Type B pancreatic cell (in vitro differentiated cells): Measurements from ENCODE around the gene TPO. TPM values are rescaled to one million over a fixed set of nuclear protein-coding genes. Genes with fewer than 3 reads are reported as not detected.

Experiments
- DNase-seq: peaks from one replicate; pipeline ENCODE4 v3.0.0; 2021; ENCODE audit warnings: mixed read lengths; ENCODE audit not compliant: unreplicated experiment; ENCODE audit errors: extremely low spot score
- H3K27ac Mint-ChIP-seq: 2 replicates; pipeline ENCODE4 v1.8.0; 2021; ENCODE audit warnings: mild to moderate bottlenecking, mixed read lengths
- H3K27me3 Mint-ChIP-seq: 2 replicates; pipeline ENCODE4 v1.8.0; 2021; ENCODE audit warnings: mixed read lengths
- H3K36me3 Mint-ChIP-seq: 2 replicates; pipeline ENCODE4 v1.8.0; 2021; ENCODE audit warnings: mixed read lengths
- H3K4me1 Mint-ChIP-seq: one replicate; pipeline ENCODE4 v1.8.0; 2021; ENCODE audit warnings: mixed read lengths; ENCODE audit not compliant: unreplicated experiment
- H3K4me3 Mint-ChIP-seq: 2 replicates; pipeline ENCODE4 v1.8.0; 2021; ENCODE audit warnings: mild to moderate bottlenecking, mixed read lengths
- H3K9me3 Mint-ChIP-seq: 2 replicates; pipeline ENCODE4 v1.8.0; 2021; ENCODE audit warnings: mixed read lengths
- total RNA-seq: library from RNA; stranded (reverse); gene quantifications from 2 replicates; pipeline ENCODE4 v1.2.1, GENCODE V29; 2021; ENCODE audit warnings: low replicate concordance
- TF ChIP-seq, protein P1 (sequence below): fragments of 200-600 bp; sonication (generic); conservative IDR thresholded peaks from 2 replicates; pipeline ENCODE4 v1.5.0; 2021; ENCODE audit warnings: antibody characterized with exemption, mild to moderate bottlenecking

Gene TPO
- total RNA-seq, 1 donor from 2014 or later = not detected

DNA sequence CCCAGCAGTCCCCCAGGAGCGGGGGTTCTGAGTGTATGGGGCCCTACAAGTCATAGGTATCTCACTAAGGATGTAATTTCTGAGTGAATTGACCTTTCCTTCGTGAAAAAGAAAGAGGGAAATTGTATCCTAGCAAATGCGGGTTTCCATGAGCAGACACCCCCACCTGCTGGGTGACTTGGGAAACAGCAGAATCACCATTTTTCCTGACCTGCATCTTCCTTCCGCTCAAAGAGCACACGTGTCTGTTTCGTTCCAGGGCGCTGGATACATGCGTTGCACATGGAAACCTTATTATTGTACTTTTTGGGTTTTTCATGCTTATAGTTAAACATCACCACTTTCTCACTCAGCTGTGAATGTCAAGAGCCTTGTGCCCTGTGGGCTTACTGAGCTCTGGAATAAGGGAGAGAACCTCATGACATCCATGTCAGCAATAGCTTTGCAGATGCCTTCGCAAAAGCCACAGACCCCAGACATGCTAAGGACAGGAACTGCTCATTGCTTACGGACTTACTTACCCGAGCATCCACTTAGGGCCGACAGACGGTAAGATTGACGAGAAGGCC is 132.8 kb downstream of the TPO start:
- TF ChIP-seq, protein P1, sequence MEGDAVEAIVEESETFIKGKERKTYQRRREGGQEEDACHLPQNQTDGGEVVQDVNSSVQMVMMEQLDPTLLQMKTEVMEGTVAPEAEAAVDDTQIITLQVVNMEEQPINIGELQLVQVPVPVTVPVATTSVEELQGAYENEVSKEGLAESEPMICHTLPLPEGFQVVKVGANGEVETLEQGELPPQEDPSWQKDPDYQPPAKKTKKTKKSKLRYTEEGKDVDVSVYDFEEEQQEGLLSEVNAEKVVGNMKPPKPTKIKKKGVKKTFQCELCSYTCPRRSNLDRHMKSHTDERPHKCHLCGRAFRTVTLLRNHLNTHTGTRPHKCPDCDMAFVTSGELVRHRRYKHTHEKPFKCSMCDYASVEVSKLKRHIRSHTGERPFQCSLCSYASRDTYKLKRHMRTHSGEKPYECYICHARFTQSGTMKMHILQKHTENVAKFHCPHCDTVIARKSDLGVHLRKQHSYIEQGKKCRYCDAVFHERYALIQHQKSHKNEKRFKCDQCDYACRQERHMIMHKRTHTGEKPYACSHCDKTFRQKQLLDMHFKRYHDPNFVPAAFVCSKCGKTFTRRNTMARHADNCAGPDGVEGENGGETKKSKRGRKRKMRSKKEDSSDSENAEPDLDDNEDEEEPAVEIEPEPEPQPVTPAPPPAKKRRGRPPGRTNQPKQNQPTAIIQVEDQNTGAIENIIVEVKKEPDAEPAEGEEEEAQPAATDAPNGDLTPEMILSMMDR = peak; percentile 97
- no peaks in the 10 kb centered on the region for H3K9me3 Mint-ChIP-seq
- no peak overlapping the region for H3K27ac Mint-ChIP-seq
- peaks cover 25% of the 10 kb centered on the region for H3K27me3 Mint-ChIP-seq
- H3K4me1 Mint-ChIP-seq = peaks cover 16% of the 10 kb centered on the region
- no peaks in the 10 kb centered on the region for H3K36me3 Mint-ChIP-seq
- no peak for DNase-seq
- no peak overlapping the region for H3K4me3 Mint-ChIP-seq

DNA sequence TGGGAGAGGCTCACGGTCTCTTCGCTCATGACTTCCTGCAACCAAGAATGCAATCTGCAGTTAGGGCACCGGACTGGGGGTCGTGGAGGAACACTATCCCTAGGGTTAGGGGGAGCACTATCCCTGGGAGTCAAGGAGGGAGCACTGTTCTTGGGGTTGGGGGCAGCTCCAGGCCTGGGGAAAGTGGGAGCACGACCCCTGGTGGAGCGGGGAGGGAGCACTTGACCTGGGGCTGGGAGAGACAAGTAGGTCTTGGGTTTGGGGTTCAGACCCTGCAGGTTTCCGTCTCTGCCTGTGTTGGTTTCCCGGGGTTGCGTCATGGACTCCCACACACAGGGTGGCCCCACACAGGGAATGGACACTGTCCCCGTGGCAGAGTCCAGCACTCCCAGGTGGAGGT is 133.6 kb downstream of the TPO start:
- TF ChIP-seq, protein P1 = no peak
- H3K36me3 Mint-ChIP-seq = no peaks in the 10 kb centered on the region
- DNase-seq = no peak
- no peaks in the 10 kb centered on the region for H3K9me3 Mint-ChIP-seq
- H3K4me1 Mint-ChIP-seq = peaks cover 16% of the 10 kb centered on the region
- no peak overlapping the region for H3K27ac Mint-ChIP-seq
- H3K4me3 Mint-ChIP-seq = no peak overlapping the region
- H3K27me3 Mint-ChIP-seq = peaks cover 25% of the 10 kb centered on the region

GRCh38 chr2:1548910-1549673 is 135.8 kb downstream of the TPO start:
- Mint-ChIP-seq H3K27ac (no peak overlapping the region), H3K4me3 (no peak overlapping the region), H3K36me3 (no peaks in the 10 kb centered on the region), H3K27me3 (peaks cover 20% of the 10 kb centered on the region), H3K4me1 (peaks cover 19% of the 10 kb centered on the region), H3K9me3 (no peaks in the 10 kb centered on the region)
- DNase-seq = no peak
- TF ChIP-seq, protein P1 = no peak

DNA sequence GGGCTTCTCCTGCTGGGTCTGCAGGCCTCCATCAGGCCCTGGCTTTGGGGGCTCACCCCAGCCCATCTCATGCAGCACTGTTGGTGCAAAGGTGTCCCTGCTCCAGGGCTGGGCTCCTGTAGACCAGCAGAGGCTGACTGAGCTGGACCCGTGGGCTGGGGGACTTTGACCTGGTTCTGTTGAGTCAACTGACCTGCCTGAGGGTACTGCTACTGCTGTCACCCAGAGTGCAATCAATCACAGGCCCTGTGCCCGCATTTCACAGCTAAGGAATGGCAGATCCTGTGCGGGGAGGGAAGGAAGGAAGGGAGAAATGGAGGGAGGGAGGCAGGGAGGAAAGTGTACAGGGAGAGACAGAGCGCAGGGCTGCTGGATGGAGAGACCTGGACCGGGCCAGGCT is 136.8 kb downstream of the TPO start:
- H3K4me3 Mint-ChIP-seq = peak overlapping the region; percentile 55
- peaks cover 17% of the 10 kb centered on the region for H3K27me3 Mint-ChIP-seq
- no peak for DNase-seq
- H3K4me1 Mint-ChIP-seq = peaks cover 21% of the 10 kb centered on the region
- TF ChIP-seq, protein P1 = no peak
- no peak overlapping the region for H3K27ac Mint-ChIP-seq
- no peaks in the 10 kb centered on the region for H3K36me3 Mint-ChIP-seq
- H3K9me3 Mint-ChIP-seq = no peaks in the 10 kb centered on the region

- Mint-ChIP-seq H3K9me3 (no peaks in the 10 kb centered on the region), H3K4me3 (no peak overlapping the region), H3K27me3 (peaks cover 16% of the 10 kb centered on the region), H3K36me3 (no peaks in the 10 kb centered on the region), H3K4me1 (peaks cover 19% of the 10 kb centered on the region), H3K27ac (no peak overlapping the region)
- peak; percentile 82 for DNase-seq
- TF ChIP-seq, protein P1 = peak; percentile 99
Measured at GRCh38 chr2:1550658-1551316, 137.5 kb downstream of the TPO start.
